HepG2 (cell line): ENCODE data around the gene NAPB. TPM values are rescaled to one million over a fixed set of nuclear protein-coding genes. Genes with fewer than 3 reads are reported as not detected.

Experiments
- AGO1 ChIP-seq: fragments of 200-400 bp; formaldehyde crosslinking; IDR thresholded peaks from 2 replicates; pipeline ENCODE4 v1.6.1; 2017; ENCODE audit warnings: mild to moderate bottlenecking, low read depth, low read length, moderate library complexity; ENCODE audit not compliant: poor library complexity, severe bottlenecking
- ATF1 ChIP-seq: IDR thresholded peaks from 2 replicates; pipeline ENCODE4 v1.6.1; 2016; ENCODE audit warnings: mild to moderate bottlenecking, control low read depth
- CREM ChIP-seq, 2 experiments: sonication (generic) in 1 of 2; formaldehyde crosslinking in 1 of 2; IDR thresholded peaks; 2 replicates each; pipeline versions ENCODE4 v1.4.0 to v1.6.1; 2016 to 2020; ENCODE audit warnings: antibody characterized with exemption in 1 of 2, mild to moderate bottlenecking in 1 of 2, missing genetic modification reagents in 1 of 2
- FOXK2 ChIP-seq: fragments of 450-650 bp; IDR thresholded peaks from 2 replicates; pipeline ENCODE4 v1.6.1; 2016
- JDP2 ChIP-seq: sonication (generic); formaldehyde crosslinking; IDR thresholded peaks from 2 replicates; pipeline ENCODE4 v1.8.1; 2022; ENCODE audit warnings: missing genetic modification reagents, borderline replicate concordance
- JUN ChIP-seq: sonication (generic); formaldehyde crosslinking; IDR thresholded peaks from 2 replicates; pipeline ENCODE4 v1.4.0; 2020; ENCODE audit warnings: mild to moderate bottlenecking, missing genetic modification reagents
- KMT2B ChIP-seq: IDR thresholded peaks from 2 replicates; pipeline ENCODE4 v1.6.1; 2016; ENCODE audit warnings: missing genetic modification reagents, missing compliant biosample characterization
- LCORL ChIP-seq, 2 experiments: fragments of 450-650 bp in 1 of 2; sonication (generic) in 1 of 2; formaldehyde crosslinking in 1 of 2; IDR thresholded peaks; 2 replicates each; pipeline versions ENCODE4 v1.5.0 to v1.6.1; 2017 to 2020; ENCODE audit warnings: antibody characterized with exemption in 1 of 2, missing genetic modification reagents in 1 of 2
- MAFF ChIP-seq: IDR thresholded peaks from 2 replicates; pipeline ENCODE4 v1.6.1; 2011; ENCODE audit warnings: low read depth, low read length, improper control_type of control experiment
- SMARCC2 ChIP-seq: fragments of 450-650 bp; IDR thresholded peaks from 2 replicates; pipeline ENCODE4 v1.6.1; 2017; ENCODE audit warnings: antibody characterized with exemption, mild to moderate bottlenecking
- SP140L ChIP-seq: sonication (generic); formaldehyde crosslinking; IDR thresholded peaks from 2 replicates; pipeline ENCODE4 v1.4.0; 2020; ENCODE audit warnings: missing genetic modification reagents, borderline replicate concordance
- TEAD2 ChIP-seq: sonication (generic); formaldehyde crosslinking; IDR thresholded peaks from 2 replicates; pipeline ENCODE4 v1.9.0; 2021; ENCODE audit warnings: missing genetic modification reagents
- TOE1 ChIP-seq: sonication (generic); formaldehyde crosslinking; IDR thresholded peaks from 2 replicates; pipeline ENCODE4 v1.4.0; 2020; ENCODE audit warnings: mild to moderate bottlenecking, missing genetic modification reagents
- ZMAT3 ChIP-seq: sonication (generic); formaldehyde crosslinking; conservative IDR thresholded peaks from 2 replicates; pipeline ENCODE4 v1.7.0; 2021; ENCODE audit warnings: missing genetic modification reagents
- ZNF383 ChIP-seq: sonication (generic); formaldehyde crosslinking; IDR thresholded peaks from 2 replicates; pipeline ENCODE4 v1.4.0; 2020; ENCODE audit warnings: missing genetic modification reagents, mild to moderate bottlenecking, borderline replicate concordance
- ZNF749 ChIP-seq: sonication (generic); formaldehyde crosslinking; IDR thresholded peaks from 2 replicates; pipeline ENCODE4 v1.8.0; 2022; ENCODE audit warnings: mild to moderate bottlenecking, missing genetic modification reagents, moderate library complexity, borderline replicate concordance
- ZNF768 ChIP-seq: sonication (generic); formaldehyde crosslinking; IDR thresholded peaks from 2 replicates; pipeline ENCODE4 v1.4.0; 2020; ENCODE audit warnings: missing genetic modification reagents
- ZSCAN20 ChIP-seq: sonication (generic); formaldehyde crosslinking; IDR thresholded peaks from 2 replicates; pipeline ENCODE4 v1.4.0; 2020; ENCODE audit warnings: missing genetic modification reagents, mild to moderate bottlenecking, borderline replicate concordance
- polyA plus RNA-seq, 8 experiments: library from polyadenylated mRNA; depleted of rRNA in 3 of 8; stranded (reverse) in 7 of 8; unstranded in 1 of 8; fragments of >200 nt; fragmentation: Illumina TruSeq in 4 of 8; extraction: Trizol in 4 of 8; gene quantifications; 2 replicates each; pipeline versions ENCODE4 v1.2.1 to v1.2.3, GENCODE V29; 2011 to 2016; ENCODE audit warnings: low read depth in 4 of 8, missing spikeins in 1 of 8, mixed read lengths in 1 of 8; ENCODE audit not compliant: insufficient read depth in 1 of 8
- total RNA-seq, 5 experiments: library from RNA; depleted of rRNA; stranded (reverse); fragments of >200 nt; fragmentation: Illumina TruSeq; extraction: Trizol; gene quantifications; 2 replicates each; pipeline ENCODE4 v1.2.3, GENCODE V29; 2016; ENCODE audit warnings: low read depth in 1 of 5
- TF ChIP-seq, protein P1 (sequence below), 2 experiments: IDR thresholded peaks; 2 replicates each; pipeline ENCODE4 v1.6.1; 2011 to 2012; ENCODE audit warnings: low read length in 2 of 2, borderline replicate concordance in 1 of 2, low read depth in 1 of 2, mild to moderate bottlenecking in 1 of 2, moderate library complexity in 1 of 2
- TF ChIP-seq, protein P2 (sequence below): sonication (generic); formaldehyde crosslinking; IDR thresholded peaks from 2 replicates; pipeline ENCODE4 v1.8.0; 2022; ENCODE audit warnings: mild to moderate bottlenecking, missing genetic modification reagents; ENCODE audit not compliant: insufficient replicate concordance
- TF ChIP-seq, protein P3 (sequence below): IDR thresholded peaks from 2 replicates; pipeline ENCODE4 v1.6.1; 2016; ENCODE audit warnings: missing compliant biosample characterization, missing genetic modification reagents, borderline replicate concordance
- TF ChIP-seq, protein P4 (sequence below): sonication (generic); formaldehyde crosslinking; IDR thresholded peaks from 2 replicates; pipeline ENCODE4 v1.4.0; 2020; ENCODE audit warnings: missing genetic modification reagents; ENCODE audit errors: not compliant biosample characterization

Gene NAPB
- total and polyA plus RNA-seq, 2 of the 13 experiments (the other 11 are each of a cell fraction or from before 2014, with no cell fraction given), result 15.2 to 16.1 TPM

DNA sequence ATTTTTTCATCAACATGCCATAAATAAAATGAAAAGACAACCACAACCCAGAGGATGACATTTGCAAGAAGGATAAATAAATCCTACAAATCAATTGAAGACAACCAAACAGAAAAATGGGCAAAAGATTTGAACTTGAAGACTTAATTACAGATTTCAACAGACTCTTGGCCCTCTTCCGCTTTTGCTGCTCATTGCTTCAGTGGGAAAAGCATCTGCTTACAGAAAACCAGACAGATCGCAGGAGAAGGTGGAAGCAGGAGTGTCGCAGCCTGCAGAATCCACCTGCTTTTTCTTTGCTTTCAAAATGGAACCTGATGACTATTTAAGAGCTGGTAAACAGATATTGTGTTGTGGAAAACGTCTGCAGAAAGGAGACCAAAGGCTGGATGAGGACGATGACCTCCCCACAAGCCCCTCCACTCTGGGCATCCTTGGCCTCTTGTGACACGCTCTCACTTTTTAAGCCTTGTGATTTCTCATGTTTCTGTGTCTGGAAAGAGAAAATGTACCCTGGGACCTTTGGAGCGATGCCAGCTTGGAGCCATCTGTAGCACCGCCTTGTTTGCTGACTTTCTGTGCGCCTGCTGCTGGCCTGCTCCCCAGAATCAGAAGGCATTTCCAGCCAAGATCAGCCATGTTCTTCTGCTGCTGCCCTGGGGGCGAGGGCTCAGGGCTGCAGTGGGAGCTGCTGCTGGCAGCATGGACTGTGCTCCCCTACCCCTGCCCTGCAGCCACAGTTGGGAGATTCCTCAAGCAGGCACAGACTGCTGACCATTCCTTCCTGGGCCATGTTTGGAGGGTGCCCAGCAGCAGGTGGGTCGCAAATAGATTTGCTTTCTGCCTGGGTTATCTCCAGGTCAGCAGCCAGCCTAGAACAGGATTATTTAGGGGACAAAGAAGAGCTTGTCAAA is 14.6 kb upstream of the NAPB start (continued):
- TF ChIP-seq ZNF383 (CRISPR knock-in tag) (no peak), SMARCC2 (no peak), ZNF749 (CRISPR knock-in tag) (0 out of 2 replicates have a peak, but pooled peaks have one; percentile 51), MAFF (no peak), ZSCAN20 (no peak), FOXK2 (no peak), LCORL (IDR thresholded peaks at IDR 0.05) (no peak), LCORL (CRISPR knock-in tag; IDR thresholded peaks at IDR 0.05) (0 out of 2 replicates have a peak, but pooled peaks have one; percentile 48), ZMAT3 (CRISPR knock-in tag) (no peak), AGO1 (no peak), TOE1 (CRISPR knock-in tag) (no peak), ZNF768 (CRISPR knock-in tag) (peak; percentile 59; the same call in 1 of the 2 replicates), KMT2B (CRISPR knock-in tag) (no peak), JUN (no peak), SP140L (no peak), CREM (IDR thresholded peaks at IDR 0.05) (no peak), CREM (CRISPR knock-in tag; IDR thresholded peaks at IDR 0.05) (no peak), JDP2 (CRISPR knock-in tag) (no peak), TEAD2 (CRISPR knock-in tag) (0 out of 2 replicates have a peak, but pooled peaks have one; percentile 28), ATF1 (CRISPR knock-in tag) (0 out of 2 replicates have a peak, but pooled peaks have one; percentile 14)
- TF ChIP-seq, protein P1, sequence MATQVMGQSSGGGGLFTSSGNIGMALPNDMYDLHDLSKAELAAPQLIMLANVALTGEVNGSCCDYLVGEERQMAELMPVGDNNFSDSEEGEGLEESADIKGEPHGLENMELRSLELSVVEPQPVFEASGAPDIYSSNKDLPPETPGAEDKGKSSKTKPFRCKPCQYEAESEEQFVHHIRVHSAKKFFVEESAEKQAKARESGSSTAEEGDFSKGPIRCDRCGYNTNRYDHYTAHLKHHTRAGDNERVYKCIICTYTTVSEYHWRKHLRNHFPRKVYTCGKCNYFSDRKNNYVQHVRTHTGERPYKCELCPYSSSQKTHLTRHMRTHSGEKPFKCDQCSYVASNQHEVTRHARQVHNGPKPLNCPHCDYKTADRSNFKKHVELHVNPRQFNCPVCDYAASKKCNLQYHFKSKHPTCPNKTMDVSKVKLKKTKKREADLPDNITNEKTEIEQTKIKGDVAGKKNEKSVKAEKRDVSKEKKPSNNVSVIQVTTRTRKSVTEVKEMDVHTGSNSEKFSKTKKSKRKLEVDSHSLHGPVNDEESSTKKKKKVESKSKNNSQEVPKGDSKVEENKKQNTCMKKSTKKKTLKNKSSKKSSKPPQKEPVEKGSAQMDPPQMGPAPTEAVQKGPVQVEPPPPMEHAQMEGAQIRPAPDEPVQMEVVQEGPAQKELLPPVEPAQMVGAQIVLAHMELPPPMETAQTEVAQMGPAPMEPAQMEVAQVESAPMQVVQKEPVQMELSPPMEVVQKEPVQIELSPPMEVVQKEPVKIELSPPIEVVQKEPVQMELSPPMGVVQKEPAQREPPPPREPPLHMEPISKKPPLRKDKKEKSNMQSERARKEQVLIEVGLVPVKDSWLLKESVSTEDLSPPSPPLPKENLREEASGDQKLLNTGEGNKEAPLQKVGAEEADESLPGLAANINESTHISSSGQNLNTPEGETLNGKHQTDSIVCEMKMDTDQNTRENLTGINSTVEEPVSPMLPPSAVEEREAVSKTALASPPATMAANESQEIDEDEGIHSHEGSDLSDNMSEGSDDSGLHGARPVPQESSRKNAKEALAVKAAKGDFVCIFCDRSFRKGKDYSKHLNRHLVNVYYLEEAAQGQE (IDR thresholded peaks at IDR 0.05; ENCODE audit: borderline replicate concordance in 1 of 2, low read depth in 1 of 2, low read length in 2 of 2), result no peak
- TF ChIP-seq, protein P2, sequence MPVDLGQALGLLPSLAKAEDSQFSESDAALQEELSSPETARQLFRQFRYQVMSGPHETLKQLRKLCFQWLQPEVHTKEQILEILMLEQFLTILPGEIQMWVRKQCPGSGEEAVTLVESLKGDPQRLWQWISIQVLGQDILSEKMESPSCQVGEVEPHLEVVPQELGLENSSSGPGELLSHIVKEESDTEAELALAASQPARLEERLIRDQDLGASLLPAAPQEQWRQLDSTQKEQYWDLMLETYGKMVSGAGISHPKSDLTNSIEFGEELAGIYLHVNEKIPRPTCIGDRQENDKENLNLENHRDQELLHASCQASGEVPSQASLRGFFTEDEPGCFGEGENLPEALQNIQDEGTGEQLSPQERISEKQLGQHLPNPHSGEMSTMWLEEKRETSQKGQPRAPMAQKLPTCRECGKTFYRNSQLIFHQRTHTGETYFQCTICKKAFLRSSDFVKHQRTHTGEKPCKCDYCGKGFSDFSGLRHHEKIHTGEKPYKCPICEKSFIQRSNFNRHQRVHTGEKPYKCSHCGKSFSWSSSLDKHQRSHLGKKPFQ (CRISPR knock-in tag), result no peak
- TF ChIP-seq, protein P3, sequence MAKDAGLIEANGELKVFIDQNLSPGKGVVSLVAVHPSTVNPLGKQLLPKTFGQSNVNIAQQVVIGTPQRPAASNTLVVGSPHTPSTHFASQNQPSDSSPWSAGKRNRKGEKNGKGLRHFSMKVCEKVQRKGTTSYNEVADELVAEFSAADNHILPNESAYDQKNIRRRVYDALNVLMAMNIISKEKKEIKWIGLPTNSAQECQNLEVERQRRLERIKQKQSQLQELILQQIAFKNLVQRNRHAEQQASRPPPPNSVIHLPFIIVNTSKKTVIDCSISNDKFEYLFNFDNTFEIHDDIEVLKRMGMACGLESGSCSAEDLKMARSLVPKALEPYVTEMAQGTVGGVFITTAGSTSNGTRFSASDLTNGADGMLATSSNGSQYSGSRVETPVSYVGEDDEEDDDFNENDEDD (CRISPR knock-in tag), result no peak
- TF ChIP-seq, protein P4, sequence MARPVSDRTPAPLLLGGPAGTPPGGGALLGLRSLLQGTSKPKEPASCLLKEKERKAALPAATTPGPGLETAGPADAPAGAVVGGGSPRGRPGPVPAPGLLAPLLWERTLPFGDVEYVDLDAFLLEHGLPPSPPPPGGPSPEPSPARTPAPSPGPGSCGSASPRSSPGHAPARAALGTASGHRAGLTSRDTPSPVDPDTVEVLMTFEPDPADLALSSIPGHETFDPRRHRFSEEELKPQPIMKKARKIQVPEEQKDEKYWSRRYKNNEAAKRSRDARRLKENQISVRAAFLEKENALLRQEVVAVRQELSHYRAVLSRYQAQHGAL (CRISPR knock-in tag), result no peak
